ENCODE results near the gene PLCH1. TPM values are rescaled to one million over a fixed set of nuclear protein-coding genes. Genes with fewer than 3 reads are reported as not detected.
"Not testable (repeated sequence)": the region's sequence is repeated elsewhere in the genome, so short reads cannot be mapped to it uniquely, and the experiment has no call there.

The PLCH1 gene
- total RNA-seq, 1 donor from 2014 or later: 2.9 TPM

DNA sequence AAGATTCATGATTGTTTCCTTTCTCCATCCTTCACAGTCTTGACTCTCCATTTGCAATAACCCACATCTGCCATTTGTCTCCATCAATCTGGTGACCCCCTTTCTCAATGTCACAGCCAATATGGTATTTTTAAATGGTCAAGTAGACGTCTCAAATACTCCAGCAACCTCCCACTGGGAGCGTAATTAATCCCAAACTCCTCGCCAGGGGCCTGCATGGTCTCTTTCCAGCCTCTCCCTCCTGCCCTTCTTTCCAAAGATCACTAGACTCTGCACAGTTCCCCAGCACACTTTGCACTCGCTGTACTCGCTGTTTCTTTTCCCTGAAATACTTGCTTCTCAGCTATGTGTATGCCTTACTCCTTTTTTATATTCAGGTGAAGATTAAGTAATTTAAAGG lies 115.3 kb downstream of the PLCH1 start:
- Histone ChIP-seq H3K27me3 (ENCODE audit: control insufficient read depth, insufficient read depth, low read length) (no peaks in the 10 kb centered on the region), H3K4me3 (ENCODE audit: low read depth, low read length) (no peak overlapping the region), H3K36me3 (ENCODE audit: control insufficient read depth, insufficient read depth, low read length) (no peaks in the 10 kb centered on the region)
- no peak for DNase-seq (ENCODE audit: low read depth)
- TF ChIP-seq, protein P1, sequence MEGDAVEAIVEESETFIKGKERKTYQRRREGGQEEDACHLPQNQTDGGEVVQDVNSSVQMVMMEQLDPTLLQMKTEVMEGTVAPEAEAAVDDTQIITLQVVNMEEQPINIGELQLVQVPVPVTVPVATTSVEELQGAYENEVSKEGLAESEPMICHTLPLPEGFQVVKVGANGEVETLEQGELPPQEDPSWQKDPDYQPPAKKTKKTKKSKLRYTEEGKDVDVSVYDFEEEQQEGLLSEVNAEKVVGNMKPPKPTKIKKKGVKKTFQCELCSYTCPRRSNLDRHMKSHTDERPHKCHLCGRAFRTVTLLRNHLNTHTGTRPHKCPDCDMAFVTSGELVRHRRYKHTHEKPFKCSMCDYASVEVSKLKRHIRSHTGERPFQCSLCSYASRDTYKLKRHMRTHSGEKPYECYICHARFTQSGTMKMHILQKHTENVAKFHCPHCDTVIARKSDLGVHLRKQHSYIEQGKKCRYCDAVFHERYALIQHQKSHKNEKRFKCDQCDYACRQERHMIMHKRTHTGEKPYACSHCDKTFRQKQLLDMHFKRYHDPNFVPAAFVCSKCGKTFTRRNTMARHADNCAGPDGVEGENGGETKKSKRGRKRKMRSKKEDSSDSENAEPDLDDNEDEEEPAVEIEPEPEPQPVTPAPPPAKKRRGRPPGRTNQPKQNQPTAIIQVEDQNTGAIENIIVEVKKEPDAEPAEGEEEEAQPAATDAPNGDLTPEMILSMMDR (IDR thresholded peaks at IDR 0.05; ENCODE audit: insufficient read depth, low read length, poor library complexity, severe bottlenecking): no peak

- DNase-seq (ENCODE audit: low read depth): no peak
Measured at GRCh38 chr3:155629056-155629455, 115.8 kb downstream of the PLCH1 start.

DNA sequence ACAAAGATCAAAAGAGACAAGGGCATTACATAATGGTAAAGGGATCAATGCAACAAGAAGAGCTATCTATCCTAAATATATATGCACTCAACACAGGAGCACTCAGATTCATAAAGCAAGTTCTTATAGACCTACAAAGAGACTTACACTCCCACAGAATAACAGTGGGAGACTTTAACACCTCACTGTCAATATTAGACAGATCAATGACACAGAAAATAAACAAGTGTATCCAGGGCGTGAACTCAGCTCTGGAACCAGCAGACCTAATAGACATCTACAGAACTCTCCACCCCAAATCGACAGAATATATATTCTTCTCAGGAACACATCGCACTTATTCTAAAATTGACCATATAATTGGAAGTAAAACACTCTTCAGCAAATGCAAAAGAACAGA lies 122.2 kb downstream of the PLCH1 start:
- H3K4me3 ChIP-seq (ENCODE audit: low read depth, low read length); H3K27me3 ChIP-seq (ENCODE audit: control insufficient read depth, insufficient read depth, low read length); DNase-seq (ENCODE audit: low read depth); H3K36me3 ChIP-seq (ENCODE audit: control insufficient read depth, insufficient read depth, low read length): not testable (repeated sequence)

More at GRCh38 chr3:155629056-155629455, 115.8 kb downstream of the PLCH1 start:
- Histone ChIP-seq H3K4me3 (ENCODE audit: low read depth, low read length) (no peak overlapping the region), H3K27me3 (ENCODE audit: control insufficient read depth, insufficient read depth, low read length) (no peaks in the 10 kb centered on the region), H3K36me3 (ENCODE audit: control insufficient read depth, insufficient read depth, low read length) (no peaks in the 10 kb centered on the region)
- TF ChIP-seq, protein P1 (IDR thresholded peaks at IDR 0.05; ENCODE audit: insufficient read depth, low read length, poor library complexity, severe bottlenecking): no peak

DNA sequence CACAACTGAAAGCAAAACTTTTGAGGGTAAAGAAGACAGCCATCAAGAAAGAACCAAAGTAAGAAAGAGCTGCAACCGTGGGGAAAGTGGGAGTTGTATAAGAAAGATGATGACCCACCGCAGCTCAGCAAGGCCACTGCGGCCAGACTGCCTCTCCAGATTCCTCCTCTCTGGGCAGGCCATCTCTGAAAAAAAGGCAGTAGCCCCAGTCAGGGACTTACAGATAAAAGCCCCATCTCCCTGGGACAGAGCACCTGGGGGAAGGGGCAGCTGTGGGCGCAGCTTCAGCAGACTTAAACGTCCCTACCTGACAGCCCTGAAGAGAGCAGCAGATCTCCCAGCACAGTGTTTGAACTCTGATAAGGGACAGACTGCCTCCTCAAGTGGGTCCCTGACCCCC lies 124.3 kb downstream of the PLCH1 start:
- not testable (repeated sequence) for DNase-seq (ENCODE audit: low read depth); H3K27me3 ChIP-seq (ENCODE audit: control insufficient read depth, insufficient read depth, low read length)

DNA sequence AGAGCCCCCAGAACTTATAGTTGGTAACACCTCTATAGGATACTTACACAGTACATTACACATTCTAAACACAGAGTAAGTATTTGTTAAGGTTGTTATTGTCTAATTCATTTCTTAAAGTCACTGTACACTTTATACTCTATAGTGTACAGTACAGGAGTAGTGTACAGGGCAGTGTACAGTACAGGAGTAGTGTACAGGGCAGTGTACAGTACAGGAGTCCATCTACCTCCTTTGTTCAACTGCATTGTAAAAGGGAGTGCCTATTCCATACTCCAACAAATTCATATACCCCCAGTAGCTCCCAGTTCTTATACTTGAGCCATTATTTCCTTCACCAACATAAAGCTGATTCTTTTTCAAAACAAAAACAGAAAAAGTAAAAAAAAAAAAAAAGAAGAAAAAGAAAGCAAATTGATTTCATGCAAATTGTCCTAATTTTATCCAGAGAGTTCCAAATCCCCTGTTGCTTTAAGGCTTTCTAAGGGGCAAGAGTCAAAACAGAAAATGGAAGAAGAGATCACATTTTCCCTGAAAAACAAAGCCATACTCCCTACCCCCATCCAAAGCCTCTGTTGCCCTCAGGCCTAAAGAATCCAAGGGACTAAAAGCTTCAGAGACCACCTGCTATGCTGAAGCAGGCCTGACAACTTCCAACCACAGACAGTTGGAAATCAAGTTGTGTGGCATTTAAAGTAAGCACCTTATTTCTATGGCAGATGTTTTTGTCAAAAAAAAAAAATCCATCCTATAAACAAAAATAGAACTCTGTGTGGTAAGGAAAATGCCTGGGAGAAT lies 125.6 kb downstream of the PLCH1 start:
- Histone ChIP-seq H3K36me3 (ENCODE audit: control insufficient read depth, insufficient read depth, low read length) (no peaks in the 10 kb centered on the region), H3K27me3 (ENCODE audit: control insufficient read depth, insufficient read depth, low read length) (no peaks in the 10 kb centered on the region), H3K4me3 (ENCODE audit: low read depth, low read length) (no peak overlapping the region)
- no peak for DNase-seq (ENCODE audit: low read depth)
- TF ChIP-seq, protein P1 (IDR thresholded peaks at IDR 0.05; ENCODE audit: insufficient read depth, low read length, poor library complexity, severe bottlenecking): no peak

More for the DNA sequence above, 124.3 kb downstream of the PLCH1 start:
- not testable (repeated sequence) for H3K4me3 ChIP-seq (ENCODE audit: low read depth, low read length); H3K36me3 ChIP-seq (ENCODE audit: control insufficient read depth, insufficient read depth, low read length)

DNA sequence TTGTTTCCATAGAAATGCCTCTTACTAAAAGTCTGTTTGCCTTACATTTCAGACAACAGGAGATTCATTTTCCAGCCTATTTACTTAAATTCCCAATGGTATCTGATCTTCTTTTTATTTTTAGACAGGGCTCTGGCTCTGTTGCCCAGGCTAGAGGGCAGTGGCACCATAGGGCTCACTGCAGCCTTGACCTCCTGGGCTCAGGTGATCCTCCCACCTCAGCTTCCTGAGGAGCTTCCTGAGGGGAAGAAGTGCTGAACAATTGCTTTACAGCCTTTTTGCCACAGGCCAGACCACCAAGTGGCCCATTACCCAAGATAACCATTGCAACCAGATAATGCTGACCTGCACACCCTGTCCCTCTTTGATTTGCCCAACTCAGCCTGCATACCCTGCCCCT lies 126.3 kb downstream of the PLCH1 start:
- no peak for DNase-seq (ENCODE audit: low read depth)

More for the DNA sequence above, 126.3 kb downstream of the PLCH1 start:
- TF ChIP-seq, protein P1 (IDR thresholded peaks at IDR 0.05; ENCODE audit: insufficient read depth, low read length, poor library complexity, severe bottlenecking): no peak
- no peaks in the 10 kb centered on the region for H3K27me3 ChIP-seq (ENCODE audit: control insufficient read depth, insufficient read depth, low read length)
- H3K4me3 ChIP-seq (ENCODE audit: low read depth, low read length): no peak overlapping the region
- H3K36me3 ChIP-seq (ENCODE audit: control insufficient read depth, insufficient read depth, low read length): no peaks in the 10 kb centered on the region
